Vagina (tissue), 2 donors: ENCODE results near the gene NOTCH1.

ENCODE experiments used
- POLR2A ChIP-seq, 2 donors: fragments of 450-650 bp; IDR thresholded peaks; one replicate each; pipeline ENCODE4 v1.6.1; 2017; ENCODE audit warnings: antibody characterized with exemption in 2 of 2, mild to moderate bottlenecking in 2 of 2, moderate library complexity in 2 of 2
- TF ChIP-seq, protein P1 (sequence below), 3 experiments: fragments of 450-650 bp in 2 of 3; fragments of 200-600 bp in 1 of 3; sonication (generic) in 1 of 3; IDR thresholded peaks; one replicate each; pipeline ENCODE4 v1.5.1; 2017 to 2019; ENCODE audit warnings: antibody characterized with exemption in 3 of 3, mild to moderate bottlenecking in 2 of 3, moderate library complexity in 2 of 3

DNA sequence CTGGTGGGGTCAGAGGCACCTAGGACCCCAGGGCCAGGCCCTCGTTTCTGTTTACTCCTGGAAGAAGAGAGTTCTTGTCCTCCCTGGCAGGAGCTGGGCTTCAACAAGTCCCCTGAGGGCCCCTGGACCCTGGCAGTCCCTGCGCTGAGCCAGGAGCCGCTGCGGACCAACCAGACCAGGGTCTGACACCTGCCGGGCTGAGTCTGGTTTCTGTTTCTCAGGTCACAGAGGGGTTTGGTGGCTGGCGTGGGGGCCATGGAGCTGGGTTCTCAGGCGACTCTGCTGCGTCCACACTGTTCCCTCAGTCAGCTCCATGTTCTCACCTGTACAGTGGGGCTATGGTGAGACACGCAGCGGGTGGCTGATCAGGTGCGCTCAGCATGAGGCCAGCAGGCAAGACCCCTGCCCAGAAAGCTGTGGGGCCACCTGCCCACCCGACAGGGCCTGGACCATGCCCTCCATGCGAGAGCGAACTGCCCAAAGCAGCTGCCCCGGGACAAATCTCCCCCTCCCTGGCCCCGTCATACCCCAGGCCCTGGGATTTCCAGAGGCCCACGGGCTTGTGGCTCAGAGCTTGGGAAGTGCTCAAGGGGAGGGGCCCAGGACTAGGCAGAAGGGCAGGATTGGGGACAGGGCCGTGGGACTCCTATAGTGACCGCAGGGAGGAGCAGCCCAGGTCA lies 17.9 kb upstream of the NOTCH1 start:
- TF ChIP-seq, protein P1, sequence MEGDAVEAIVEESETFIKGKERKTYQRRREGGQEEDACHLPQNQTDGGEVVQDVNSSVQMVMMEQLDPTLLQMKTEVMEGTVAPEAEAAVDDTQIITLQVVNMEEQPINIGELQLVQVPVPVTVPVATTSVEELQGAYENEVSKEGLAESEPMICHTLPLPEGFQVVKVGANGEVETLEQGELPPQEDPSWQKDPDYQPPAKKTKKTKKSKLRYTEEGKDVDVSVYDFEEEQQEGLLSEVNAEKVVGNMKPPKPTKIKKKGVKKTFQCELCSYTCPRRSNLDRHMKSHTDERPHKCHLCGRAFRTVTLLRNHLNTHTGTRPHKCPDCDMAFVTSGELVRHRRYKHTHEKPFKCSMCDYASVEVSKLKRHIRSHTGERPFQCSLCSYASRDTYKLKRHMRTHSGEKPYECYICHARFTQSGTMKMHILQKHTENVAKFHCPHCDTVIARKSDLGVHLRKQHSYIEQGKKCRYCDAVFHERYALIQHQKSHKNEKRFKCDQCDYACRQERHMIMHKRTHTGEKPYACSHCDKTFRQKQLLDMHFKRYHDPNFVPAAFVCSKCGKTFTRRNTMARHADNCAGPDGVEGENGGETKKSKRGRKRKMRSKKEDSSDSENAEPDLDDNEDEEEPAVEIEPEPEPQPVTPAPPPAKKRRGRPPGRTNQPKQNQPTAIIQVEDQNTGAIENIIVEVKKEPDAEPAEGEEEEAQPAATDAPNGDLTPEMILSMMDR (IDR thresholded peaks at IDR 0.05), result no peak
- no peak for TF ChIP-seq POLR2A (IDR thresholded peaks at IDR 0.05)
